GM21786 (cell line): ENCODE data around the gene ALKBH7.

ENCODE experiments used
- ATAC-seq: cut with Tn5 transposase; IDR thresholded peaks from one replicate; pipeline ENCODE4 v1.9.1; 2021; ENCODE audit not compliant: unreplicated experiment

The ALKBH7 gene

GRCh38 chr19:6423499-6424194, 51.1 kb downstream of the ALKBH7 start:
- no peak for ATAC-seq

GRCh38 chr19:6424195-6424938, 51.8 kb downstream of the ALKBH7 start, which contains the start of gene KHSRP:
Gene KHSRP (minus strand): TSS chr19:6424811. CDS start chr19:6424701, 110 bp downstream.
- ATAC-seq: no peak
